Sigmoid colon (tissue), 7 donors: Measurements from ENCODE around the gene SAMD4A. TPM values are rescaled to one million over a fixed set of nuclear protein-coding genes. Genes with fewer than 3 reads are reported as not detected.

Experiments used
- DNase-seq: peaks from one replicate; pipeline ENCODE4 v3.0.0-alpha.2; 2019
- H3K27ac ChIP-seq, 4 donors: fragments of 200-600 bp; sonication (generic); one replicate each; pipeline ENCODE4 v1.5.1; 2016 to 2019; ENCODE audit warnings: mild to moderate bottlenecking in 1 of 4
- H3K27me3 ChIP-seq, 3 donors: fragments of 200-600 bp; sonication (generic); one replicate each; pipeline ENCODE4 v1.5.1; 2019; ENCODE audit warnings: mild to moderate bottlenecking in 1 of 3
- H3K36me3 ChIP-seq, 4 donors: fragments of 200-600 bp; sonication (generic); one replicate each; pipeline ENCODE4 v1.5.1; 2016 to 2019
- H3K4me1 ChIP-seq, 4 donors: fragments of 200-600 bp; sonication (generic); one replicate each; pipeline ENCODE4 v1.5.1; 2017 to 2019
- H3K4me3 ChIP-seq, 4 donors: fragments of 200-600 bp; sonication (generic); one replicate each; pipeline ENCODE4 v1.5.1; 2017 to 2019; ENCODE audit warnings: mild to moderate bottlenecking in 2 of 4, moderate library complexity in 1 of 4
- H3K9me3 ChIP-seq, 4 donors: fragments of 200-600 bp in 3 of 4; sonication (generic) in 3 of 4; one replicate each; pipeline versions ENCODE4 v1.5.1 to v1.6.1; 2013 to 2019
- CTCF ChIP-seq, 4 experiments: fragments of 450-650 bp in 3 of 4; fragments of 200-600 bp in 1 of 4; IDR thresholded peaks; one replicate each; pipeline ENCODE4 v1.5.1; 2016 to 2019; ENCODE audit warnings: antibody characterized with exemption in 4 of 4, mild to moderate bottlenecking in 3 of 4, moderate library complexity in 2 of 4
- EP300 ChIP-seq, 4 donors: sonication (generic); formaldehyde crosslinking; IDR thresholded peaks; one replicate each; pipeline ENCODE4 v1.6.1; 2017; ENCODE audit warnings: antibody characterized with exemption in 4 of 4
- POLR2A ChIP-seq, 2 donors: fragments of 450-650 bp; IDR thresholded peaks; one replicate each; pipeline ENCODE4 v1.6.1; 2016; ENCODE audit warnings: antibody characterized with exemption in 2 of 2, mild to moderate bottlenecking in 2 of 2, moderate library complexity in 2 of 2
- POLR2AphosphoS5 ChIP-seq, 4 donors: sonication (generic); formaldehyde crosslinking; IDR thresholded peaks; one replicate each; pipeline ENCODE4 v1.6.1; 2017; ENCODE audit warnings: antibody characterized with exemption in 4 of 4
- WGBS, 2 donors: extraction: QIAGEN DNeasy Blood & Tissue Kit; methylation state at CpG; one replicate each; pipeline ENCODE4 v1.1.7; 2013; 5-methylcytosine and 5-hydroxymethylcytosine counted together
- intact Hi-C: fragments of 100-400 bp; cut with DNase I; formaldehyde crosslinking; loops from one replicate; pipeline ENCODE4 v1.15.1; 2023
- polyA plus RNA-seq, 3 donors: library from polyadenylated mRNA; stranded (reverse); fragments of 200-250 nt; gene quantifications; one replicate each; pipeline ENCODE4 v1.2.3, GENCODE V29; 2013
- total RNA-seq, 4 donors: library from RNA; depleted of rRNA; stranded (reverse); fragments of >200 nt; gene quantifications; one replicate each; pipeline ENCODE4 v1.1.0, GENCODE V29; 2016
- donor health status: healthy with polysubstance abuse.
- donor health status: Bipolar disorder and iron deficiency.
- donor health status: healthy.

SAMD4A gene
- total and polyA plus RNA-seq, 7 donors = 4.2 to 135 (median 79.8) TPM

DNA sequence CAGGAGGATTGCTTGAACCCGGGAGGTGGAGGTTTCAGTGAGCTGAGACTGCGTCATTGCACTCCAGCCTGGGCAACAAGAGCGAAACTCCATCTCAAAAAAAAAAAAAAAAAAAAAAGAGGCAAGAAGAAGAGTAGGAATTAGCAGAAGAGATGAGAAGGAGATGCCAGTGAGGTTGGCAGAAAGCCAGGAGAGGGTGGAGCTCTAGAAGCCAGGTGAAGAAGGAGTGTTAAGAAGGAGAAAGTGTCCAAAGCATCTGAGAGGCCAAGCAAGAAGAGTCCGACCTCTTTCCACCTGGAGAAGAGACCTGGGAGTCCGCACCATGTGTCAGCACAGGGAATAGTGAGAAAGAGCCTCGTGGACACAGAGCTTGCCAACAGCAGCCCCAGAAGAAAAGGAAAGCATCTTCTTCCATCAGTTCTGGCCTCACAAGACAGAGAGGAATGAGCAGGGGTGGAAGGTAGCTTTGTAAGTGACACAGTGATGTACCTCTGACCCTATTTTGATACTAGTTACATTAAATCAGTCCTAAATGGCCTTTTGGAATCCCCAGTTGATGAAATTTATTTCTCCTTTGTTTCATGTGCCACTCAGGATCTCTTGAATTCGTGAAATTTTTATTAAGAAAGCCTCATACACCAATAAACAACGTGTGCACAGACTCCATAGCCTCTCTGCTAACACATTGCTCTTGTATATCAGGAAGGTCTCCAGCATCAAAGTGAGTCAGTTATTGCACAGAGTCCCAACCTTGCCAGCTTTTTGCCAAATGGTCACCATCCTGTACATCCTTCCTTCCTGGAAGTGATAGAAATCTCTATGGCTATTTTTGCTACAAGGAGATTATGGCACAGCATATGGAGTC is 70.6 kb downstream of the SAMD4A start:
- Histone ChIP-seq H3K27ac (peak overlapping the region in 2 of 4 donors; percentile 30 to 45), H3K4me1 (peaks cover 0 to 68% (median 37%) of the 10 kb centered on the region in 4 donors), H3K27me3 (no peaks in the 10 kb centered on the region), H3K36me3 (no peaks in the 10 kb centered on the region), H3K4me3 (no peak overlapping the region), H3K9me3 (no peaks in the 10 kb centered on the region)
- DNase-seq = no peak
- WGBS, 2 donors = 80 to 88% methylated on average over 8 of the region's 8 CpGs
- intact Hi-C loops = no loop called here
- no peak for TF ChIP-seq EP300 (IDR thresholded peaks at IDR 0.05)
- TF ChIP-seq POLR2AphosphoS5 (IDR thresholded peaks at IDR 0.05) = no peak
- no peak for TF ChIP-seq CTCF (IDR thresholded peaks at IDR 0.05)
- no peak for TF ChIP-seq POLR2A (IDR thresholded peaks at IDR 0.05)

- Histone ChIP-seq H3K36me3 (no peaks in the 10 kb centered on the region), H3K27ac (peak overlapping the region in 2 of 4 donors; percentile 30 to 45), H3K9me3 (no peaks in the 10 kb centered on the region), H3K27me3 (no peaks in the 10 kb centered on the region), H3K4me3 (no peak overlapping the region), H3K4me1 (peaks cover 0 to 74% (median 41%) of the 10 kb centered on the region in 4 donors)
- TF ChIP-seq POLR2A (IDR thresholded peaks at IDR 0.05) (no peak), EP300 (IDR thresholded peaks at IDR 0.05) (no peak), POLR2AphosphoS5 (IDR thresholded peaks at IDR 0.05) (peak in 1 of 4 donors; percentile 12), CTCF (IDR thresholded peaks at IDR 0.05) (no peak)
- 77 to 87% methylated on average over 6 of the region's 6 CpGs for WGBS, 2 donors
- intact Hi-C loops = no loop called here
- no peak for DNase-seq
Observed at GRCh38 chr14:54638135-54638446, 71.2 kb downstream of the SAMD4A start.

GRCh38 chr14:54639611-54640010 is 72.7 kb downstream of the SAMD4A start:
- no peak overlapping the region for H3K4me3 ChIP-seq
- no peaks in the 10 kb centered on the region for H3K9me3 ChIP-seq
- TF ChIP-seq CTCF (IDR thresholded peaks at IDR 0.05) (no peak), POLR2A (IDR thresholded peaks at IDR 0.05) (no peak), POLR2AphosphoS5 (IDR thresholded peaks at IDR 0.05) (no peak), EP300 (IDR thresholded peaks at IDR 0.05) (no peak)
- 57 to 69% methylated on average over 2 of the region's 2 CpGs for WGBS, 2 donors
- no peaks in the 10 kb centered on the region for H3K36me3 ChIP-seq
- peak overlapping the region in 2 of 4 donors; percentile 9 to 45 for H3K27ac ChIP-seq
- intact Hi-C loops = no loop called here
- no peak for DNase-seq
- H3K4me1 ChIP-seq = peaks cover 0 to 82% (median 47%) of the 10 kb centered on the region in 4 donors
- H3K27me3 ChIP-seq = no peaks in the 10 kb centered on the region

DNA sequence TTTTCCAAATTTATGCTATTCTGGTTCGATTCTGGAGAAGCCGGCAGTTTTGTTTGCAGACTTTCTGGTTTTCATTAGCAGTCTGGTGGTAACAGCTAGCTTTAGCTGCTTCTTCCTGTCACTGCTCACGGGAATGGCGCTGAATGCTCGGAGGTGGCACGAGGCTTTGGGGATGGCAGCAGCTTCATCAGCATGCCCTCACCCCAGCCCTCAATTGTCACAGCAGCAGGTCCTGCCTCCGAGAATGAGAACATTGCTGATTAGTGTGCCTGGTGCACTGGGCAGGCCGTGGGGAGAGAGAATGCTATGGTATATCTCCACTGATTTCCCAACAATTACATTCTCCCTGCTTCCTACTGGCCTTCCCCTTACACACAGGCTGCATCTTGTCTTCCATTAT is 73.6 kb downstream of the SAMD4A start:
- intact Hi-C loops = no loop called here
- Histone ChIP-seq H3K9me3 (no peaks in the 10 kb centered on the region), H3K4me3 (no peak overlapping the region), H3K27ac (peak overlapping the region in 1 of 4 donors; percentile 45), H3K36me3 (no peaks in the 10 kb centered on the region), H3K27me3 (no peaks in the 10 kb centered on the region), H3K4me1 (peaks cover 0 to 89% (median 47%) of the 10 kb centered on the region in 4 donors)
- WGBS, 2 donors = 89 to 91% methylated on average over 8 of the region's 8 CpGs
- TF ChIP-seq POLR2A (IDR thresholded peaks at IDR 0.05) (no peak), EP300 (IDR thresholded peaks at IDR 0.05) (no peak), CTCF (IDR thresholded peaks at IDR 0.05) (no peak), POLR2AphosphoS5 (IDR thresholded peaks at IDR 0.05) (no peak)
- DNase-seq = no peak
